GM19438 (cell line): ENCODE data around the gene VPS45.
A peak's percentile ranks its signal among the peaks of the same experiment; 100 is the strongest.
"Not testable (repeated sequence)": the region's sequence is repeated elsewhere in the genome, so short reads cannot be mapped to it uniquely, and the experiment has no call there.

Source experiments
- ATAC-seq: cut with Tn5 transposase; IDR thresholded peaks from one replicate; pipeline ENCODE4 v1.9.1; 2021; ENCODE audit warnings: low read depth; ENCODE audit not compliant: unreplicated experiment

Gene VPS45, protein sequence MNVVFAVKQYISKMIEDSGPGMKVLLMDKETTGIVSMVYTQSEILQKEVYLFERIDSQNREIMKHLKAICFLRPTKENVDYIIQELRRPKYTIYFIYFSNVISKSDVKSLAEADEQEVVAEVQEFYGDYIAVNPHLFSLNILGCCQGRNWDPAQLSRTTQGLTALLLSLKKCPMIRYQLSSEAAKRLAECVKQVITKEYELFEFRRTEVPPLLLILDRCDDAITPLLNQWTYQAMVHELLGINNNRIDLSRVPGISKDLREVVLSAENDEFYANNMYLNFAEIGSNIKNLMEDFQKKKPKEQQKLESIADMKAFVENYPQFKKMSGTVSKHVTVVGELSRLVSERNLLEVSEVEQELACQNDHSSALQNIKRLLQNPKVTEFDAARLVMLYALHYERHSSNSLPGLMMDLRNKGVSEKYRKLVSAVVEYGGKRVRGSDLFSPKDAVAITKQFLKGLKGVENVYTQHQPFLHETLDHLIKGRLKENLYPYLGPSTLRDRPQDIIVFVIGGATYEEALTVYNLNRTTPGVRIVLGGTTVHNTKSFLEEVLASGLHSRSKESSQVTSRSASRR

GRCh38 chr1:150067184-150068108 is at the start of gene VPS45:
TSS of gene VPS45 (plus strand) at chr1:150067776. CDS start at chr1:150067858, 82 bp downstream.
- peak; percentile 86 for ATAC-seq

GRCh38 chr1:150018165-150018564 is 49.4 kb upstream of the VPS45 start:
- no peak for ATAC-seq

DNA sequence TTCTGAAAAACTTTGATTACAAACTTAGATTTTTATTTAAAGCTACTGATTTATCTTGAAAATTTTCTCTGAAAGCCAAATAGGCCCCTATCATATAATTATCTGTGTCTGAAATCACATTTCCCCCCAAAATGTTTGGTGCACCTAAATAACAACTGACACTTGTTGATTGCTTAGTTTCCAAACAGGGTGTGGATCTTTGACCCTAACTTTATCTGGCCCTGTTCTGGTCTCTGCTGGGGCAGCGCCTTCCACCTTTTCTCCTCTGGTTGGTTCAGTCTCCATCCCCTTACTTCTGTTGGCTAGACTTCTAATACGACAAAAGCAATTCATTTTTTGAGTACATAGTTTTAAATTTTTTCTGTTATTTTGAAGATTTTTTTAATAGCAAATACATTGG is 46.9 kb upstream of the VPS45 start:
- ATAC-seq, result no peak

GRCh38 chr1:150021191-150021694 is 46.3 kb upstream of the VPS45 start:
- ATAC-seq, result no peak

DNA sequence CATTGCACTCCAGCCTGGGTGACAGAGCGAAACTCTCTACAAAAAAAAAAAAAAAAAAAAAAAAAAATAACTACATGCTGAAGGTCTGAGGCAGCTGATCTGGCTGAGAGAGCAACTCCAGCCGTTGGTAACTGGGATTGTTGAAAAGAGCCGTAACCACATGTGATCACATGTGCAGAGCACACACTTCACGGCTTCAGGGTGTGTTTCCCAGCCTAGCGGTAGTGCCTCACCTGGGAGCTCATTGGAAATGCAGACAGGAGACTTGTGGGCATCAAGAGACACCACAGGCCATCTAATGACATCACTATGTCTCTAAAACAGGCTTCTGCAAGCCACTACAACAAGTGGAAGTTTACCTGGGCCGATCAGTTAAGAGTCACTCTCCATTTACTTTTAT is 45.2 kb upstream of the VPS45 start:
- ATAC-seq, result no peak

DNA sequence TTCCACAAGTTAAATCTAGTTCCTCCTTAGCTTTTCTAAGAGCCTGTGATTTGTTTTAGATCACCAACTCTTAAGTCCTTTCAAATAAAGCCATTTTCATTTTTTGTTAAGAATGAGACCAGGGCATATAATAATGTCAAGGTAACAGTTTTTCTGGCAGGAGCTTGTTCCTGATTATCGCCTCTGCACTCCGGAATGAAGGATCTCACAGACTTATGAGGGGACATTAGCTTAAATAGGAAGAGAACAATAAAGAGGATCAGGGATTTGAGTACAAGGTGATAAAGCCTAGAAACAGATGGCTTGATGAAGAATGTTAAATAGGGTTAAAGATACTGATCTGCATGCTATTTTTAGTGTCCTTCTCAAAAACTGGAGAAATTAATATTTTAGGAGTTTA is 43.4 kb upstream of the VPS45 start:
- no peak for ATAC-seq

GRCh38 chr1:150028322-150028721 is 39.3 kb upstream of the VPS45 start:
- no peak for ATAC-seq

DNA sequence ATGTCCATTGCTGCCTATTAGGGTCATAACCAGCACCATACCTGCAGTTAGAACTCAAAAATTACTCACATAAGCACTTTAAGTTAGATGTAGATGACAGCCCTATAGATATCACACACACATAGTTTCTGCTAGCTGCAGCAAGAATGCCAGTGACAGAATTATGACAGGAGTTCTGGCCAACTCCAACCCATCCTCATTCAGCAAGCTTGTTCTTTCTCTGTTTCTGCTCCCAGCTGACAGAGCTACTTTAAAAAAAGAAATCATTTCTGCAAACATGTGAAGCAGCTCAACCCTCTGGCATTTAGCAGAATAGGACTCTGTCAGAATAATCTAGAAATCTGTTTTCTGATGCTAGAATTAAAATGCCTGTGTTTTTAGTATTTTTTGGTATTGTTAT is 33.2 kb upstream of the VPS45 start:
- no peak for ATAC-seq

- no peak for ATAC-seq
Observed at GRCh38 chr1:150049926-150050325, 17.6 kb upstream of the VPS45 start.

DNA sequence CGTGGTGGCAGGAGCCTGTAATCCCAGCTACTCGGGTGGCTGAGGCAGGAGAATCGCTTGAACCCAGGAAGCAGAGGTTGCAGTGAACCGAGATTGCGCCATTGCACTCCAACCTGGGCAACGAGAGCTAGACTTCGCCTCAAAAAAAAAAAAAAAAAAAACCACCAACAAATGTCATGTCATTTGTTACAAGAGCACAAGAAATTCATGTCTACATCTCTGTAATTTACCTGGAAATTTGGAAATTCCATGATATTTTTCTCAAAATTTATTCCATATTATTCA is 16.5 kb upstream of the VPS45 start:
- no peak for ATAC-seq

DNA sequence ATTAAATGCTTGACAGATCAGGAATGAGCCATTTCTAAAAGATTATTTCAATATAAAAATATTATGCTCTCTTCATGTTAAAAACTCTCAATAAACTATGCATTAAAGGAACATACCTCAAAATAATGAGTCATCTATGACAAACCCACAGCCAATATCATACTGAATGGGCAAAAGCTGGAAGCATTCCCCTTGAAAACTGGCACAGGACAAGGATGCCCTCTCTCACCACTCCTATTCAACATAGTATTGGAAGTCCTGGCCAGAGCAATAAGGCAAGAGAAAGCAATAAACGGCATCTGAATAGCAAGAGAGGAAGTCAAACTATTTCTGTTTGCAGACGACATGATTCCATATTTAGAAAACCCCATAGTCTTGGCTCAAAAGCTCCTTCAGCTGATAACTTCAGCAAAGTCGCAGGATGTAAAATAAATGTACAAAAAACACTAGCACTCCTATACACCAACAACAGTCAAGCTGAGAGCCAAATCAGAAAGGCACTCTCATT is 15.6 kb upstream of the VPS45 start:
- not testable (repeated sequence) for ATAC-seq

DNA sequence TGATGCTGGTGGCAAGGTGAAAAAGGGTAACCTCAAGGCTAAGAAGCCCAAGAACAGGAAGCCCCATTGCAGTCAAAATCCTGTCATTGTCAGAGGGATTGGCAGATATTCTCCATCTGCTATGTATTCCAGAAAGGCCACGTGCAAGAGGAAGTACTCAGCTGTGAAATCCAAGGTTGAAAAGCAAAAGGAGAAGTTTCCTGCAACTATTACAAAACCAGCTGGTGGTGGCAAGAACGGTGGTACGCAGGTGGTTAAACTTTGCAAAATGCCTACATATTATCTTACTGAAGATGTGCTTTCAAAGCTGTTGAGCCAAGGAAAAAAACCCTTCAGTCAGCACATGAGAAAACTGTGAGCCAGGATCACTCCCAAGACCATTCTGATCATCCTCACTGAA is 13.7 kb upstream of the VPS45 start:
- no peak for ATAC-seq

DNA sequence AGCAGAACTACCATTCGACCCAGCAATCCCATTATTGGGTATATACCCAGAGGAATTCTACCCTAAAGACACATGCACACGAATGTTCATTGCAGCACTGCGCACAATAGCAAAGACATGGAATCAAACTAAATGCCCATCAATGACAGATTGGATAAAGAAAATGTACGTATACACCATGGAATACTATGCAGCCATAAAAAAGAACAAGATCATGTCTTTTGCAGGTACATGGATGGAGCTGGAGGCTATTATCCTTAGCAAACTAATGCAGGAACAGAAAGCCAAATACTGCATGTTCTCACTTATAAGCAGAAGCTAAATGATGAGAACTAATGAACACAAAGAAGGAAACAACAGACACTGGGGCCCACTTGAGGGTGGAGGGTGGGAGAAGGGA is 12.1 kb upstream of the VPS45 start:
- not testable (repeated sequence) for ATAC-seq

- no peak for ATAC-seq
Observed at GRCh38 chr1:150056407-150056806, 11.2 kb upstream of the VPS45 start.

GRCh38 chr1:150060260-150060659 is 7.3 kb upstream of the VPS45 start:
- ATAC-seq, result no peak

GRCh38 chr1:150061632-150062101 is 5.9 kb upstream of the VPS45 start:
- ATAC-seq, result no peak

GRCh38 chr1:150062113-150062512 is 5.5 kb upstream of the VPS45 start:
- ATAC-seq, result no peak

DNA sequence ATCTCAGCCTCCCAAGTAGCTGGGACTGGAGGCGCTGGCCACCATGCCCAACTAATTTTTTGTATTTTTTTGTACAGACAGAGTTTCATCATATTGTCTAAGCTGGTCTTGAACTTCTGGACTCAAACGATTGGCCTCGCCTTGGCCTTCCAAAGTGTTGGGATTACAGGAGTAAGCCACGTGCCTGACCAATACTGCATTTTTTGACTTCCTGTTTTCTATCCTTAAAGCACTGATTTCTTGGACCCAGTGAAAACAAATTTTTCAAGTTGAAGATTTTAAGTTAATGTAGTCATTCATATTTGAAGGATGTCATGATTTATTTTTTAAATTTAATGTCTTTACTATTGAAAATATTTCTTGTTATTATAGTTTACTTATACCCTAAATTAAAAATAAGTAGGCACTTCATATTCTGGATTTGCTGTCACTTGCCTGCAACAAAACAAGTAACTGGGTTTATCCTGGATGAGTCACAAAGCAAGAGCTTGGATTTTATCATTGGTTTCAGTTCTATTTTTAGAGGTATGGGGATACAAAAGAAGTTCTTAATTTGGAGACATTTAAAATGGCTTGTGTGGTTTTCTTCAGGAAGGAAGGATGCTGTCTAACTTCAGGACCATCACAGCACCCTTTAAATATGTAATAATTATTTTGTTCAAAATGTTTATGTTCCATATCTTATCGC is 2.2 kb upstream of the VPS45 start:
- no peak for ATAC-seq

DNA sequence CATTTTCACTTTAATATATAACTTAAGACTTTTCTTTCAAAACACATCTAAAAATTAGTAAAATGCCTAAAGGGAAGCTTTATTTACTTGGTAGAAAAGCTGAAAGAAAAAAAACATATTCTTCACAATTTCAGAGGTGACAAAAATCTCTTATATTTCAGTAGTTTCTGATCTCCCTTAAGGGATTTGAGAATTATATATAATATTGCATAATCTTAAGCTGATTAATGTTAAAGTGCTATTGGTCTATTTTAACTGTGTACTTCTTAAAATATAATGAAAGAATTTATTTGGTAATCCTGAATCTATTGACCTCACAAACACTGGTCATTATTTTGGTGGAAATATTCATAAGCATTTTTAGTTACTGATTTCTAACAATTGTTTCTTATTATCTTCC is 1.2 kb upstream of the VPS45 start:
- no peak for ATAC-seq

- ATAC-seq, result no peak
Observed at GRCh38 chr1:150066838-150067183, 765 bp upstream of the VPS45 start.

GRCh38 chr1:150068109-150068435 is 496 bp downstream of the VPS45 start:
- no peak for ATAC-seq
